DOHH2 (cell line): ENCODE results near the gene RAD51AP1.
"Not testable (repeated sequence)": the region's sequence is repeated elsewhere in the genome, so short reads cannot be mapped to it uniquely, and the experiment has no call there.

Source experiments
- H3F3A ChIP-seq: fragments of 200-600 bp; sonication (generic), shearing (Covaris generic); 2 replicates; pipeline ENCODE4 v1.6.0; 2016; ENCODE audit warnings: antibody characterized with exemption, mild to moderate bottlenecking; ENCODE audit not compliant: control insufficient read depth, insufficient read depth
- H3K27ac ChIP-seq: fragments of 200-600 bp; sonication (generic); 2 replicates; pipeline ENCODE4 v1.5.1; 2014; ENCODE audit warnings: low read depth, mild to moderate bottlenecking, low read length, moderate library complexity
- H3K27me3 ChIP-seq: fragments of 200-600 bp; sonication (generic); 2 replicates; pipeline ENCODE4 v1.6.1; 2014; ENCODE audit warnings: mild to moderate bottlenecking, low read length, mixed read lengths; ENCODE audit not compliant: control insufficient read depth
- H3K36me3 ChIP-seq: fragments of 200-600 bp; sonication (generic); 2 replicates; pipeline ENCODE4 v1.6.1; 2014; ENCODE audit warnings: mild to moderate bottlenecking, low read length, moderate library complexity, mixed read lengths; ENCODE audit not compliant: control insufficient read depth
- H3K4me1 ChIP-seq: fragments of 200-600 bp; sonication (generic); 2 replicates; pipeline ENCODE4 v1.6.1; 2014; ENCODE audit warnings: mild to moderate bottlenecking, low read length, mixed read lengths; ENCODE audit not compliant: control insufficient read depth
- H3K4me2 ChIP-seq: fragments of 200-600 bp; sonication (generic); 2 replicates; pipeline ENCODE4 v1.6.0; 2014; ENCODE audit warnings: mild to moderate bottlenecking, low read length, moderate library complexity
- H3K4me3 ChIP-seq: fragments of 200-600 bp; sonication (generic); 2 replicates; pipeline ENCODE4 v1.5.1; 2014; ENCODE audit warnings: mild to moderate bottlenecking, low read length, mixed read lengths
- H3K79me2 ChIP-seq: fragments of 200-600 bp; sonication (generic); 2 replicates; pipeline ENCODE4 v1.6.1; 2014; ENCODE audit warnings: mild to moderate bottlenecking, low read length, mixed read lengths; ENCODE audit not compliant: control insufficient read depth
- H3K9me2 ChIP-seq: fragments of 200-600 bp; sonication (generic); replicated peaks from 2 replicates; pipeline ENCODE4 v1.6.1; 2014; ENCODE audit warnings: mild to moderate bottlenecking, low read length, mixed read lengths; ENCODE audit not compliant: control insufficient read depth
- H3K9me3 ChIP-seq: fragments of 200-600 bp; sonication (generic); 2 replicates; pipeline ENCODE4 v1.6.1; 2014; ENCODE audit warnings: antibody characterized with exemption, low read length, mixed read lengths; ENCODE audit not compliant: control insufficient read depth, insufficient read depth
- H4K20me1 ChIP-seq: fragments of 200-600 bp; sonication (generic); 2 replicates; pipeline ENCODE4 v1.6.0; 2014; ENCODE audit warnings: low read depth, mild to moderate bottlenecking, antibody characterized with exemption, low read length, moderate library complexity; ENCODE audit not compliant: control insufficient read depth, insufficient read depth
- EZH2phosphoT487 ChIP-seq: fragments of 200-600 bp; sonication (generic); IDR thresholded peaks from 2 replicates; pipeline ENCODE4 v1.6.1; 2017; ENCODE audit warnings: borderline replicate concordance, mild to moderate bottlenecking, antibody characterized with exemption, low read length, moderate library complexity, mixed read lengths
- TF ChIP-seq, protein P1 (sequence below): fragments of 200-600 bp; sonication (generic); IDR thresholded peaks from one replicate; pipeline ENCODE4 v1.5.1; 2014; ENCODE audit warnings: antibody characterized with exemption, mild to moderate bottlenecking, low read depth, low read length; ENCODE audit not compliant: poor library complexity, severe bottlenecking

The RAD51AP1 gene

DNA sequence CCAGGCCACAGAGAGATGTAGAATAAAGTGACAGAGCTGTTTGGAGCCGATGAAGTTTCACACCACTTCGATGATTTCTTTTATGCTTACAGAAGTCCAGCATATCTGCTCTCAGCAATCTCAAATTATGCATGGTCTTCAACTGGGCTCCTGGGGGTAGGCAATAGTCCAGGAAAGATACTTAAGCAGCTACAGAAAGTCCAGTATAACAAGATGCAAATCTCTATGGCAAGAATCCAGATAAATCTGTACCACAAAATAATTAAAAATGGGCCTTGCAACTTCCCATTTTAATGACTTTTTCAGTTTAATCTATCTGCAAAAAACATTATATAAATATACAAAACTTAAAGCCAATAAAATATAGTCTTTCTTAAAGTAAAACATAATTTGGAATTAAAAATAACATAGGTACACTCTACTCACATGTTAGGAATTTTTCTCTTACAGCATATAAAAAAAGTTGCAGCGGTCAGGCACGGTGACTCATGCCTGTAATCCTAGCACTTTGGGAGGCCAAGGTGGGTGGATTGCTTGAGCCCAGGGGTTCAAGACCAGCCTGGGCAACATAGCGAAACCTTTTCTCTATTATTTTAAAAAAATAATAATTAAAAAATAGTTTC is 20.5 kb upstream of the RAD51AP1 start:
- H3K4me3 ChIP-seq: no peak overlapping the region
- H4K20me1 ChIP-seq: no peaks in the 10 kb centered on the region
- no peak for TF ChIP-seq EZH2phosphoT487
- TF ChIP-seq, protein P1, sequence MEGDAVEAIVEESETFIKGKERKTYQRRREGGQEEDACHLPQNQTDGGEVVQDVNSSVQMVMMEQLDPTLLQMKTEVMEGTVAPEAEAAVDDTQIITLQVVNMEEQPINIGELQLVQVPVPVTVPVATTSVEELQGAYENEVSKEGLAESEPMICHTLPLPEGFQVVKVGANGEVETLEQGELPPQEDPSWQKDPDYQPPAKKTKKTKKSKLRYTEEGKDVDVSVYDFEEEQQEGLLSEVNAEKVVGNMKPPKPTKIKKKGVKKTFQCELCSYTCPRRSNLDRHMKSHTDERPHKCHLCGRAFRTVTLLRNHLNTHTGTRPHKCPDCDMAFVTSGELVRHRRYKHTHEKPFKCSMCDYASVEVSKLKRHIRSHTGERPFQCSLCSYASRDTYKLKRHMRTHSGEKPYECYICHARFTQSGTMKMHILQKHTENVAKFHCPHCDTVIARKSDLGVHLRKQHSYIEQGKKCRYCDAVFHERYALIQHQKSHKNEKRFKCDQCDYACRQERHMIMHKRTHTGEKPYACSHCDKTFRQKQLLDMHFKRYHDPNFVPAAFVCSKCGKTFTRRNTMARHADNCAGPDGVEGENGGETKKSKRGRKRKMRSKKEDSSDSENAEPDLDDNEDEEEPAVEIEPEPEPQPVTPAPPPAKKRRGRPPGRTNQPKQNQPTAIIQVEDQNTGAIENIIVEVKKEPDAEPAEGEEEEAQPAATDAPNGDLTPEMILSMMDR: no peak
- no peaks in the 10 kb centered on the region for H3F3A ChIP-seq
- H3K79me2 ChIP-seq: no peaks in the 10 kb centered on the region
- no peaks in the 10 kb centered on the region for H3K27me3 ChIP-seq
- H3K9me3 ChIP-seq: no peaks in the 10 kb centered on the region
- no peaks in the 10 kb centered on the region for H3K9me2 ChIP-seq
- H3K4me1 ChIP-seq: no peaks in the 10 kb centered on the region
- no peak overlapping the region for H3K4me2 ChIP-seq
- H3K36me3 ChIP-seq: peaks cover 17% of the 10 kb centered on the region
- H3K27ac ChIP-seq: no peak overlapping the region

GRCh38 chr12:4523443-4523842 is 15.2 kb upstream of the RAD51AP1 start:
- H4K20me1 ChIP-seq, H3K27me3 ChIP-seq, H3K27ac ChIP-seq, H3K79me2 ChIP-seq, H3K9me2 ChIP-seq, H3F3A ChIP-seq, H3K4me3 ChIP-seq, H3K9me3 ChIP-seq, H3K4me2 ChIP-seq, H3K4me1 ChIP-seq: not testable (repeated sequence)
- peaks cover 25% of the 10 kb centered on the region for H3K36me3 ChIP-seq

- Histone ChIP-seq H3K27ac (no peak overlapping the region), H3K9me3 (no peaks in the 10 kb centered on the region), H3K4me2 (no peak overlapping the region), H3K27me3 (no peaks in the 10 kb centered on the region), H3F3A (peaks cover 7% of the 10 kb centered on the region; the same call in 1 of the 2 replicates), H3K4me1 (peaks cover 20% of the 10 kb centered on the region), H3K79me2 (no peaks in the 10 kb centered on the region), H4K20me1 (no peaks in the 10 kb centered on the region), H3K4me3 (no peak overlapping the region), H3K36me3 (peaks cover 37% of the 10 kb centered on the region), H3K9me2 (no peaks in the 10 kb centered on the region)
- TF ChIP-seq, protein P1: peak; percentile 29
- no peak for TF ChIP-seq EZH2phosphoT487
Measured at GRCh38 chr12:4526923-4527546, 11.7 kb upstream of the RAD51AP1 start.

GRCh38 chr12:4530160-4530559 is 8.5 kb upstream of the RAD51AP1 start:
- H3K9me3 ChIP-seq: no peaks in the 10 kb centered on the region
- no peaks in the 10 kb centered on the region for H3K79me2 ChIP-seq
- peak overlapping the region; percentile 31 for H3K27ac ChIP-seq
- peaks cover 11% of the 10 kb centered on the region; the same call in 1 of the 2 replicates for H3F3A ChIP-seq
- no peaks in the 10 kb centered on the region for H4K20me1 ChIP-seq
- peak overlapping the region; percentile 34 for H3K4me2 ChIP-seq
- no peaks in the 10 kb centered on the region for H3K9me2 ChIP-seq
- peaks cover 39% of the 10 kb centered on the region for H3K36me3 ChIP-seq
- H3K4me3 ChIP-seq: no peak overlapping the region
- no peaks in the 10 kb centered on the region for H3K27me3 ChIP-seq
- H3K4me1 ChIP-seq: peaks cover 32% of the 10 kb centered on the region
- TF ChIP-seq, protein P1: no peak
- TF ChIP-seq EZH2phosphoT487: no peak
